ENCODE results near the gene WBP2. TPM values are rescaled to one million over a fixed set of nuclear protein-coding genes. Genes with fewer than 3 reads are reported as not detected.

WBP2 gene
- total and polyA plus RNA-seq, 2 of the 13 experiments (the other 11 are each of a cell fraction or from before 2014, with no cell fraction given): 29.2 to 29.5 TPM

DNA sequence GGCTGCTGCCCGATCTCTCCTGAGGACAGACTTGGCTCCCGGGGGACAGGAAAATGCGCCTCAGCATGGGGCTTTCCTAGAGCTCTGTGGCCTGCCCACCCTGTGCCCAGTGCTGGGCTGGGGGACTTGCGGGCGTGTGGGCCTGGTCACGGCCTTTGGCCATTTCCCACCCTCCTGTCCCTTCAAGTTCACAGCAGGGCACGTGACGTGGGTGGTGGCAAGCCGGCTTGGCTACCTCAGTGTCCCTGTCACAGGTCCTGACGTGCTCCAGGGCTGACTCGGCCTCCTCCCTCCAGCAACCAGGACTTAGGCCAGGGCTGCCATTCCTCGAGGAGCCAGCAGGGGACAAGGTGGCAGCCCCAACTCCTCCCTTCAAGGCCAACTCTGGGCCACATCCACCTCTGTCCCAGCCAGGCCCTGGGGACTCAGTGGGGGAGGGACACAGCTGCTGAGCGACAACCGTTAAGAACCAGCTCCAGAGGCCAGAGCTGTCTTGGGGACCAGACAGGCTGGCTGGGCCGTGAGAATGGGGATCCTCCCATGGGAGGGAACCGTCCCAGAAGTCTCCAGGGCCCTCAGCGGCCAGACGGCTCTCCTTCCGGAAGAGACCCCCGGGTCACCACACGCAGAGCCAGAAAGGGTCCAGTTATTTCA, 9.9 kb downstream of the WBP2 start (continued):
- TF ChIP-seq, protein P1, sequence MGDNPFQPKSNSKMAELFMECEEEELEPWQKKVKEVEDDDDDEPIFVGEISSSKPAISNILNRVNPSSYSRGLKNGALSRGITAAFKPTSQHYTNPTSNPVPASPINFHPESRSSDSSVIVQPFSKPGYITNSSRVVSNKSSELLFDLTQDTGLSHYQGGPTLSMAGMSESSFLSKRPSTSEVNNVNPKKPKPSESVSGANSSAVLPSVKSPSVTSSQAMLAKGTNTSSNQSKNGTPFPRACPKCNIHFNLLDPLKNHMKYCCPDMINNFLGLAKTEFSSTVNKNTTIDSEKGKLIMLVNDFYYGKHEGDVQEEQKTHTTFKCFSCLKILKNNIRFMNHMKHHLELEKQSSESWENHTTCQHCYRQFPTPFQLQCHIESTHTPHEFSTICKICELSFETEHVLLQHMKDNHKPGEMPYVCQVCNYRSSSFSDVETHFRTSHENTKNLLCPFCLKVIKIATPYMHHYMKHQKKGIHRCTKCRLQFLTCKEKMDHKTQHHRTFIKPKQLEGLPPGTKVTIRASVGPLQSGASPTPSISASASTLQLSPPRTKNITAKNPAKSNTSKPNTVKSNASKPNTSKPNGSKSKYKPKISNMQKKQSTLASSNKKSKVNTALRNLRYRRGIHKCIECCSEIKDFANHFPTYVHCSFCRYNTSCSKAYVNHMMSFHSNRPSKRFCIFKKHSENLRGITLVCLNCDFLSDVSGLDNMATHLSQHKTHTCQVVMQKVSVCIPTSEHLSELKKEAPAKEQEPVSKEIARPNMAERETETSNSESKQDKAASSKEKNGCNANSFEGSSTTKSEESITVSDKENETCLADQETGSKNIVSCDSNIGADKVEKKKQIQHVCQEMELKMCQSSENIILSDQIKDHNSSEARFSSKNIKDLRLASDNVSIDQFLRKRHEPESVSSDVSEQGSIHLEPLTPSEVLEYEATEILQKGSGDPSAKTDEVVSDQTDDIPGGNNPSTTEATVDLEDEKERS (CRISPR knock-in tag; IDR thresholded peaks at IDR 0.05): peak; percentile 95
- TF ChIP-seq SALL1 (CRISPR knock-in tag; IDR thresholded peaks at IDR 0.05): 0 out of 2 replicates have a peak, but pooled peaks have one; percentile 38
- TF ChIP-seq PAF1 (CRISPR knock-in tag; IDR thresholded peaks at IDR 0.05): peak; percentile 89
- TF ChIP-seq CREM (IDR thresholded peaks at IDR 0.05): no peak; the same call in 1 of the 2 replicates
- no peak for TF ChIP-seq CREM (CRISPR knock-in tag; IDR thresholded peaks at IDR 0.05)
- TF ChIP-seq, protein P2, sequence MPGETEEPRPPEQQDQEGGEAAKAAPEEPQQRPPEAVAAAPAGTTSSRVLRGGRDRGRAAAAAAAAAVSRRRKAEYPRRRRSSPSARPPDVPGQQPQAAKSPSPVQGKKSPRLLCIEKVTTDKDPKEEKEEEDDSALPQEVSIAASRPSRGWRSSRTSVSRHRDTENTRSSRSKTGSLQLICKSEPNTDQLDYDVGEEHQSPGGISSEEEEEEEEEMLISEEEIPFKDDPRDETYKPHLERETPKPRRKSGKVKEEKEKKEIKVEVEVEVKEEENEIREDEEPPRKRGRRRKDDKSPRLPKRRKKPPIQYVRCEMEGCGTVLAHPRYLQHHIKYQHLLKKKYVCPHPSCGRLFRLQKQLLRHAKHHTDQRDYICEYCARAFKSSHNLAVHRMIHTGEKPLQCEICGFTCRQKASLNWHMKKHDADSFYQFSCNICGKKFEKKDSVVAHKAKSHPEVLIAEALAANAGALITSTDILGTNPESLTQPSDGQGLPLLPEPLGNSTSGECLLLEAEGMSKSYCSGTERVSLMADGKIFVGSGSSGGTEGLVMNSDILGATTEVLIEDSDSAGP (CRISPR knock-in tag; IDR thresholded peaks at IDR 0.05; ENCODE audit: borderline replicate concordance): peak; percentile 44
- TF ChIP-seq, protein P3, sequence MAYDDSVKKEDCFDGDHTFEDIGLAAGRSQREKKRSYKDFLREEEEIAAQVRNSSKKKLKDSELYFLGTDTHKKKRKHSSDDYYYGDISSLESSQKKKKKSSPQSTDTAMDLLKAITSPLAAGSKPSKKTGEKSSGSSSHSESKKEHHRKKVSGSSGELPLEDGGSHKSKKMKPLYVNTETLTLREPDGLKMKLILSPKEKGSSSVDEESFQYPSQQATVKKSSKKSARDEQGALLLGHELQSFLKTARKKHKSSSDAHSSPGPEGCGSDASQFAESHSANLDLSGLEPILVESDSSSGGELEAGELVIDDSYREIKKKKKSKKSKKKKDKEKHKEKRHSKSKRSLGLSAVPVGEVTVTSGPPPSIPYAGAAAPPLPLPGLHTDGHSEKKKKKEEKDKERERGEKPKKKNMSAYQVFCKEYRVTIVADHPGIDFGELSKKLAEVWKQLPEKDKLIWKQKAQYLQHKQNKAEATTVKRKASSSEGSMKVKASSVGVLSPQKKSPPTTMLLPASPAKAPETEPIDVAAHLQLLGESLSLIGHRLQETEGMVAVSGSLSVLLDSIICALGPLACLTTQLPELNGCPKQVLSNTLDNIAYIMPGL (CRISPR knock-in tag; IDR thresholded peaks at IDR 0.05; ENCODE audit: borderline replicate concordance in 1 of 2, low read depth in 1 of 2): peak; percentile 75 to 90
- TF ChIP-seq ZNF263 (CRISPR knock-in tag; IDR thresholded peaks at IDR 0.05): peak; percentile 99
- TF ChIP-seq ZNF136 (CRISPR knock-in tag; IDR thresholded peaks at IDR 0.05; ENCODE audit: low read depth): no peak
- TF ChIP-seq MEIS1 (CRISPR knock-in tag; IDR thresholded peaks at IDR 0.05; ENCODE audit: borderline replicate concordance): peak; percentile 67; the same call in 1 of the 2 replicates
- TF ChIP-seq KDM5B (CRISPR knock-in tag; IDR thresholded peaks at IDR 0.05; ENCODE audit: borderline replicate concordance): no peak; the same call in 1 of the 2 replicates
- no peak for TF ChIP-seq ATF1 (CRISPR knock-in tag; IDR thresholded peaks at IDR 0.05)
- TF ChIP-seq BRD4 (CRISPR knock-in tag; IDR thresholded peaks at IDR 0.05): no peak; the same call in 1 of the 2 replicates
- no peak for TF ChIP-seq PTBP1 (IDR thresholded peaks at IDR 0.05; ENCODE audit: low read depth, low read length, poor library complexity, severe bottlenecking)
- no peak for TF ChIP-seq ZNF709 (CRISPR knock-in tag; IDR thresholded peaks at IDR 0.05)
- TF ChIP-seq MIER2 (CRISPR knock-in tag; IDR thresholded peaks at IDR 0.05): 0 out of 2 replicates have a peak, but pooled peaks have one; percentile 44
- no peak for TF ChIP-seq ZNF615 (CRISPR knock-in tag; IDR thresholded peaks at IDR 0.05; ENCODE audit: borderline replicate concordance)
- TF ChIP-seq, protein P4, sequence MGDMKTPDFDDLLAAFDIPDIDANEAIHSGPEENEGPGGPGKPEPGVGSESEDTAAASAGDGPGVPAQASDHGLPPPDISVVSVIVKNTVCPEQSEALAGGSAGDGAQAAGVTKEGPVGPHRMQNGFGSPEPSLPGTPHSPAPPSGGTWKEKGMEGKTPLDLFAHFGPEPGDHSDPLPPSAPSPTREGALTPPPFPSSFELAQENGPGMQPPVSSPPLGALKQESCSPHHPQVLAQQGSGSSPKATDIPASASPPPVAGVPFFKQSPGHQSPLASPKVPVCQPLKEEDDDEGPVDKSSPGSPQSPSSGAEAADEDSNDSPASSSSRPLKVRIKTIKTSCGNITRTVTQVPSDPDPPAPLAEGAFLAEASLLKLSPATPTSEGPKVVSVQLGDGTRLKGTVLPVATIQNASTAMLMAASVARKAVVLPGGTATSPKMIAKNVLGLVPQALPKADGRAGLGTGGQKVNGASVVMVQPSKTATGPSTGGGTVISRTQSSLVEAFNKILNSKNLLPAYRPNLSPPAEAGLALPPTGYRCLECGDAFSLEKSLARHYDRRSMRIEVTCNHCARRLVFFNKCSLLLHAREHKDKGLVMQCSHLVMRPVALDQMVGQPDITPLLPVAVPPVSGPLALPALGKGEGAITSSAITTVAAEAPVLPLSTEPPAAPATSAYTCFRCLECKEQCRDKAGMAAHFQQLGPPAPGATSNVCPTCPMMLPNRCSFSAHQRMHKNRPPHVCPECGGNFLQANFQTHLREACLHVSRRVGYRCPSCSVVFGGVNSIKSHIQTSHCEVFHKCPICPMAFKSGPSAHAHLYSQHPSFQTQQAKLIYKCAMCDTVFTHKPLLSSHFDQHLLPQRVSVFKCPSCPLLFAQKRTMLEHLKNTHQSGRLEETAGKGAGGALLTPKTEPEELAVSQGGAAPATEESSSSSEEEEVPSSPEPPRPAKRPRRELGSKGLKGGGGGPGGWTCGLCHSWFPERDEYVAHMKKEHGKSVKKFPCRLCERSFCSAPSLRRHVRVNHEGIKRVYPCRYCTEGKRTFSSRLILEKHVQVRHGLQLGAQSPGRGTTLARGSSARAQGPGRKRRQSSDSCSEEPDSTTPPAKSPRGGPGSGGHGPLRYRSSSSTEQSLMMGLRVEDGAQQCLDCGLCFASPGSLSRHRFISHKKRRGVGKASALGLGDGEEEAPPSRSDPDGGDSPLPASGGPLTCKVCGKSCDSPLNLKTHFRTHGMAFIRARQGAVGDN (CRISPR knock-in tag; IDR thresholded peaks at IDR 0.05): peak; percentile 83
- TF ChIP-seq ZNF251 (CRISPR knock-in tag; IDR thresholded peaks at IDR 0.05): no peak

Data from HepG2 (cell line).